Rectal smooth muscle tissue (tissue), 1 donor: ENCODE measurements around the gene ATP6AP1.
A peak's percentile ranks its signal among the peaks of the same experiment; 100 is the strongest.

ENCODE experiments used
- H3K27ac ChIP-seq: one replicate; pipeline ENCODE4 v1.7.0; 2013; ENCODE audit warnings: low read depth, low read length, inconsistent platforms
- H3K27me3 ChIP-seq: one replicate; pipeline ENCODE4 v1.7.0; 2013; ENCODE audit warnings: low read length; ENCODE audit not compliant: control insufficient read depth, insufficient read depth
- H3K36me3 ChIP-seq: one replicate; pipeline ENCODE4 v1.7.0; 2013; ENCODE audit warnings: low read length; ENCODE audit not compliant: control insufficient read depth, insufficient read depth
- H3K4me1 ChIP-seq: one replicate; pipeline ENCODE4 v1.7.0; 2013; ENCODE audit warnings: low read length; ENCODE audit not compliant: control insufficient read depth, insufficient read depth
- H3K4me3 ChIP-seq: one replicate; pipeline ENCODE4 v1.7.0; 2013; ENCODE audit warnings: low read length
- H3K9ac ChIP-seq: one replicate; pipeline ENCODE4 v1.7.0; 2013; ENCODE audit warnings: low read length

The ATP6AP1 gene

GRCh38 chrX:154437971-154438893, 9.8 kb downstream of the ATP6AP1 start:
- Histone ChIP-seq H3K36me3 (peaks cover 13% of the 10 kb centered on the region), H3K27me3 (no peaks in the 10 kb centered on the region), H3K4me3 (peak overlapping the region; percentile 74), H3K27ac (no peak overlapping the region), H3K4me1 (peaks cover 5% of the 10 kb centered on the region), H3K9ac (peak overlapping the region; percentile 78)

- H3K9ac ChIP-seq: no peak overlapping the region
- peaks cover 7% of the 10 kb centered on the region for H3K4me1 ChIP-seq
- no peaks in the 10 kb centered on the region for H3K27me3 ChIP-seq
- no peak overlapping the region for H3K4me3 ChIP-seq
- H3K36me3 ChIP-seq: peaks cover 8% of the 10 kb centered on the region
- no peak overlapping the region for H3K27ac ChIP-seq
Observed at GRCh38 chrX:154439841-154440240, 11.4 kb downstream of the ATP6AP1 start.

GRCh38 chrX:154440623-154441357, 12.3 kb downstream of the ATP6AP1 start:
- H3K27me3 ChIP-seq: no peaks in the 10 kb centered on the region
- no peak overlapping the region for H3K4me3 ChIP-seq
- peaks cover 14% of the 10 kb centered on the region for H3K4me1 ChIP-seq
- H3K9ac ChIP-seq: no peak overlapping the region
- no peak overlapping the region for H3K27ac ChIP-seq
- H3K36me3 ChIP-seq: peaks cover 8% of the 10 kb centered on the region

- H3K27me3 ChIP-seq: no peaks in the 10 kb centered on the region
- H3K36me3 ChIP-seq: peaks cover 8% of the 10 kb centered on the region
- no peak overlapping the region for H3K4me3 ChIP-seq
Observed at GRCh38 chrX:154441564-154441963, 13.1 kb downstream of the ATP6AP1 start.

GRCh38 chrX:154441984-154442707, 13.7 kb downstream of the ATP6AP1 start:
- H3K4me1 ChIP-seq: peaks cover 14% of the 10 kb centered on the region
- H3K36me3 ChIP-seq: peaks cover 13% of the 10 kb centered on the region
- H3K27ac ChIP-seq: no peak overlapping the region
- no peaks in the 10 kb centered on the region for H3K27me3 ChIP-seq
- H3K4me3 ChIP-seq: no peak overlapping the region
- no peak overlapping the region for H3K9ac ChIP-seq

More at GRCh38 chrX:154441564-154441963, 13.1 kb downstream of the ATP6AP1 start:
- Histone ChIP-seq H3K27ac (no peak overlapping the region), H3K4me1 (peaks cover 14% of the 10 kb centered on the region), H3K9ac (no peak overlapping the region)

GRCh38 chrX:154443479-154443910, 15.0 kb downstream of the ATP6AP1 start:
- Histone ChIP-seq H3K9ac (no peak overlapping the region), H3K4me1 (peaks cover 11% of the 10 kb centered on the region), H3K36me3 (peaks cover 15% of the 10 kb centered on the region), H3K27ac (peak overlapping the region; percentile 33), H3K27me3 (no peaks in the 10 kb centered on the region), H3K4me3 (peak overlapping the region; percentile 35)

GRCh38 chrX:154443992-154444754, 15.7 kb downstream of the ATP6AP1 start, which contains the start of gene FAM50A:
TSS of gene FAM50A (plus strand) at chrX:154444141. CDS start at chrX:154444236, 95 bp downstream.
- peak within 1 kb of the TSS; percentile 35 for H3K9ac ChIP-seq
- peak within 1 kb of the TSS; percentile 65 for H3K4me3 ChIP-seq
- peaks cover 9% of the 10 kb centered on the region for H3K4me1 ChIP-seq
- peaks cover 19% of the 10 kb centered on the region for H3K36me3 ChIP-seq
- no peaks in the 10 kb centered on the region for H3K27me3 ChIP-seq
- H3K27ac ChIP-seq: peak within 1 kb of the TSS; percentile 59

- Histone ChIP-seq H3K4me3 (peak overlapping the region; percentile 65), H3K27ac (no peak overlapping the region), H3K9ac (peak overlapping the region; percentile 35), H3K36me3 (peaks cover 22% of the 10 kb centered on the region), H3K4me1 (peaks cover 9% of the 10 kb centered on the region), H3K27me3 (no peaks in the 10 kb centered on the region)
Observed at GRCh38 chrX:154444755-154445246, 16.3 kb downstream of the ATP6AP1 start.

GRCh38 chrX:154445776-154446175, 17.3 kb downstream of the ATP6AP1 start:
- H3K4me1 ChIP-seq: peaks cover 9% of the 10 kb centered on the region
- H3K27me3 ChIP-seq: no peaks in the 10 kb centered on the region
- peaks cover 22% of the 10 kb centered on the region for H3K36me3 ChIP-seq

GRCh38 chrX:154446430-154446829, 18.0 kb downstream of the ATP6AP1 start:
- Histone ChIP-seq H3K4me3 (no peak overlapping the region), H3K27ac (no peak overlapping the region), H3K9ac (no peak overlapping the region), H3K36me3 (peaks cover 22% of the 10 kb centered on the region), H3K27me3 (no peaks in the 10 kb centered on the region), H3K4me1 (peaks cover 9% of the 10 kb centered on the region)

More at GRCh38 chrX:154445776-154446175, 17.3 kb downstream of the ATP6AP1 start:
- Histone ChIP-seq H3K4me3 (no peak overlapping the region), H3K9ac (no peak overlapping the region), H3K27ac (no peak overlapping the region)

- Histone ChIP-seq H3K9ac (no peak overlapping the region), H3K36me3 (peaks cover 22% of the 10 kb centered on the region), H3K27me3 (no peaks in the 10 kb centered on the region), H3K27ac (no peak overlapping the region), H3K4me3 (no peak overlapping the region), H3K4me1 (peaks cover 9% of the 10 kb centered on the region)
Observed at GRCh38 chrX:154448484-154448883, 20.0 kb downstream of the ATP6AP1 start.
